Measurements from ENCODE around the gene XPR1. TPM values are rescaled to one million over a fixed set of nuclear protein-coding genes. Genes with fewer than 3 reads are reported as not detected.

XPR1 gene
- total and polyA plus RNA-seq, 10 of the 15 experiments (the other 5 are each of a cell fraction or from before 2014, with no cell fraction given), result 1.1 to 33.9 (median 11.3) TPM

- in situ Hi-C loops (cut with MboI), result no loop called here
- WGBS (ENCODE audit: insufficient coverage, insufficient replicate concordance, low lambda C conversion rate, missing lambda C conversion rate), result 48% methylated on average over 2 of the region's 2 CpGs
- H3K9me3 ChIP-seq (replicated peaks; ENCODE audit: control insufficient read depth, insufficient read depth, low read length), result no peaks in the 10 kb centered on the region
- intact Hi-C loops (cut with micrococcal nuclease; ENCODE audit: unreplicated experiment), result no loop called here
- no TSS peak for BruUV-seq (replicated peaks)
- DNase-seq (ENCODE audit: low read depth, low spot score) (no peak), FAIRE-seq (no peak), ATAC-seq (no peak)
- RAD21 ChIA-PET (ENCODE audit: unreplicated experiment), result interaction anchor here (0.8 kb wide), 1 partner anchor 11 kb away, joined by 3 read pairs; no protein-coding TSS in a partner anchor
- SMC1A ChIA-PET (ENCODE audit: uncharacterized antibody, unreplicated experiment), result interaction anchor here (1.6 kb wide), 1 partner anchor 11 kb away, joined by 5 read pairs; no protein-coding TSS in a partner anchor
- POLR2A ChIA-PET, result no interaction called here
- H2AFZ ChIP-seq (ENCODE audit: control insufficient read depth, low read depth, low read length), result no peak overlapping the region
- no peak overlapping the region for H3K9ac ChIP-seq (ENCODE audit: control insufficient read depth, insufficient read depth, low read length)
- no peaks in the 10 kb centered on the region for H4K20me1 ChIP-seq (ENCODE audit: control insufficient read depth, insufficient read depth)
- no peaks in the 10 kb centered on the region for H3K27me3 ChIP-seq (replicated peaks in 1 of 2; ENCODE audit: control insufficient read depth in 2 of 2, insufficient read depth in 2 of 2, low read length in 1 of 2)
- no peak overlapping the region for H3K27ac ChIP-seq (ENCODE audit: control insufficient read depth, insufficient read depth)
- no peaks in the 10 kb centered on the region for H3K4me1 ChIP-seq (ENCODE audit: control insufficient read depth, insufficient read depth, low read length)
- CTCF ChIA-PET, result interaction anchor here (1.1 to 1.6 kb wide), 2 partner anchors 12 to 25 kb away, joined by 3 to 8 read pairs; partner anchors contain the start of gene XPR1
- H3K4me3 ChIP-seq, result no peak overlapping the region
- no peaks in the 10 kb centered on the region for H3K79me2 ChIP-seq (ENCODE audit: control insufficient read depth, insufficient read depth, low read length)
- TF ChIP-seq ZNF207 (IDR thresholded peaks at IDR 0.05; ENCODE audit: borderline replicate concordance) (no peak), RCOR1 (conservative IDR thresholded peaks at IDR 0.05; ENCODE audit: low read depth, low read length) (no peak), POU2F2 (IDR thresholded peaks at IDR 0.05; ENCODE audit: borderline replicate concordance, low read depth, low read length) (no peak), CHD1 (IDR thresholded peaks at IDR 0.05; ENCODE audit: low read depth, low read length) (no peak), SIX5 (IDR thresholded peaks at IDR 0.05; ENCODE audit: low read depth, low read length, severe bottlenecking) (no peak), GATAD2B (conservative IDR thresholded peaks at IDR 0.05; ENCODE audit: low read depth) (no peak), NFIC (IDR thresholded peaks at IDR 0.05; ENCODE audit: low read depth, low read length) (no peak)
- H3K4me2 ChIP-seq (ENCODE audit: control insufficient read depth, insufficient read depth), result no peak overlapping the region
- no peaks in the 10 kb centered on the region for H3K36me3 ChIP-seq (ENCODE audit: control insufficient read depth in 2 of 2, insufficient read depth in 2 of 2, low read length in 1 of 2)
These were observed 25.7 kb upstream of the XPR1 start for GRCh38 chr1:180606155-180606554.
